Keratinocyte (primary cell): Measurements from ENCODE around the gene PRELID3B.

Source experiments
- EZH2 ChIP-seq: IDR thresholded peaks from one replicate; pipeline ENCODE4 v1.6.1; 2012; ENCODE audit warnings: inconsistent platforms, mild to moderate bottlenecking, low read length, moderate library complexity
- TF ChIP-seq, protein P1 (sequence below), 3 experiments: IDR thresholded peaks in 1 of 3; conservative IDR thresholded peaks in 1 of 3; optimal IDR thresholded peaks in 1 of 3; 2 replicates in 2 of 3; 3 replicates in 1 of 3; pipeline versions ENCODE3 to v1.5.1; 2011; ENCODE audit warnings: low read length in 3 of 3, mild to moderate bottlenecking in 3 of 3, moderate library complexity in 2 of 3, control low read depth in 1 of 3, inconsistent platforms in 1 of 3; ENCODE audit not compliant: insufficient read depth in 2 of 3; ENCODE audit errors: extremely low read depth in 1 of 3

DNA sequence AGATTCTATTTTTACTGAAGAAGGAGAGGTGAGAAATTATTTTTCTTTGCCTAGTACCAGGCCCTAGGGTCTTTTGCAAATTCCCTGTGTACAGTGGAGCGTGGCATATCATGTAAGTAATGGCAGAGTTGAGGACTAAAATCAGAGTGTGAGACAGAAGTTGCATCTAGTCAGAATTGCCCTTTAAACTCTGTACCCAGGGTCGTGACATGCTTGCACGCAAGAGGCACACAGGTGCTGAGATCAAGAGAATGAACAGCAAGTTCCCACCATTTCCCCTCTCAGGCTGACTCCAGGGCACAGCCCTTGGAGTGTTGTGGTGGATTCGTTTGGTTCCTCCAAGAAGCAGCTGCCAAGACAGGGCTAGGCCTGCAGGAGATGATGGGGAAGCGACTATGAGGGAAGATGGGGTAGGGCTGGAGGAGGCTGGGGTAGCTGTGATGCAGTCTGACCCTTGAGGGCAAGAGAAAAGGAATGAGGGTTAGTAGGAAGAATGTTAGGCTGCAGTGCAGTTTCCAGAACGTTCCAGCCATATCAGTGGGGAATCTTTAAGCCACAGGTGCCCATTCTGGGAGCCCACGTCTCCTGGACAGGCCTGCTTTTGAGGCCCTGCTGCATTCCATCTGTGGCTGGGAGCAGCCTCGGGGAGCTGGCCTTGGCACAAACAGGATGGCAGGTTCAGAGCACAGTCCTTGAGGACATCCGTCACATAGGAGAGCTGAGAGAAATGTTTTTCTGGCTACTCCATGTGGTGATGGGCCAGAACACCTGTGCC, 54.6 kb downstream of the PRELID3B start:
- TF ChIP-seq, protein P1, sequence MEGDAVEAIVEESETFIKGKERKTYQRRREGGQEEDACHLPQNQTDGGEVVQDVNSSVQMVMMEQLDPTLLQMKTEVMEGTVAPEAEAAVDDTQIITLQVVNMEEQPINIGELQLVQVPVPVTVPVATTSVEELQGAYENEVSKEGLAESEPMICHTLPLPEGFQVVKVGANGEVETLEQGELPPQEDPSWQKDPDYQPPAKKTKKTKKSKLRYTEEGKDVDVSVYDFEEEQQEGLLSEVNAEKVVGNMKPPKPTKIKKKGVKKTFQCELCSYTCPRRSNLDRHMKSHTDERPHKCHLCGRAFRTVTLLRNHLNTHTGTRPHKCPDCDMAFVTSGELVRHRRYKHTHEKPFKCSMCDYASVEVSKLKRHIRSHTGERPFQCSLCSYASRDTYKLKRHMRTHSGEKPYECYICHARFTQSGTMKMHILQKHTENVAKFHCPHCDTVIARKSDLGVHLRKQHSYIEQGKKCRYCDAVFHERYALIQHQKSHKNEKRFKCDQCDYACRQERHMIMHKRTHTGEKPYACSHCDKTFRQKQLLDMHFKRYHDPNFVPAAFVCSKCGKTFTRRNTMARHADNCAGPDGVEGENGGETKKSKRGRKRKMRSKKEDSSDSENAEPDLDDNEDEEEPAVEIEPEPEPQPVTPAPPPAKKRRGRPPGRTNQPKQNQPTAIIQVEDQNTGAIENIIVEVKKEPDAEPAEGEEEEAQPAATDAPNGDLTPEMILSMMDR (optimal IDR thresholded peaks at IDR 0.05 in 1 of 3, IDR thresholded peaks at IDR 0.05 in 1 of 3, conservative IDR thresholded peaks at IDR 0.05 in 1 of 3; ENCODE audit: extremely low read depth in 1 of 3, insufficient read depth in 2 of 3, low read length in 3 of 3) = no peak
- TF ChIP-seq EZH2 = no peak
